Measurements from ENCODE around the gene HSPA14.
"Not testable (repeated sequence)": the region's sequence is repeated elsewhere in the genome, so short reads cannot be mapped to it uniquely, and the experiment has no call there.

The HSPA14 gene, protein sequence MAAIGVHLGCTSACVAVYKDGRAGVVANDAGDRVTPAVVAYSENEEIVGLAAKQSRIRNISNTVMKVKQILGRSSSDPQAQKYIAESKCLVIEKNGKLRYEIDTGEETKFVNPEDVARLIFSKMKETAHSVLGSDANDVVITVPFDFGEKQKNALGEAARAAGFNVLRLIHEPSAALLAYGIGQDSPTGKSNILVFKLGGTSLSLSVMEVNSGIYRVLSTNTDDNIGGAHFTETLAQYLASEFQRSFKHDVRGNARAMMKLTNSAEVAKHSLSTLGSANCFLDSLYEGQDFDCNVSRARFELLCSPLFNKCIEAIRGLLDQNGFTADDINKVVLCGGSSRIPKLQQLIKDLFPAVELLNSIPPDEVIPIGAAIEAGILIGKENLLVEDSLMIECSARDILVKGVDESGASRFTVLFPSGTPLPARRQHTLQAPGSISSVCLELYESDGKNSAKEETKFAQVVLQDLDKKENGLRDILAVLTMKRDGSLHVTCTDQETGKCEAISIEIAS

DNA sequence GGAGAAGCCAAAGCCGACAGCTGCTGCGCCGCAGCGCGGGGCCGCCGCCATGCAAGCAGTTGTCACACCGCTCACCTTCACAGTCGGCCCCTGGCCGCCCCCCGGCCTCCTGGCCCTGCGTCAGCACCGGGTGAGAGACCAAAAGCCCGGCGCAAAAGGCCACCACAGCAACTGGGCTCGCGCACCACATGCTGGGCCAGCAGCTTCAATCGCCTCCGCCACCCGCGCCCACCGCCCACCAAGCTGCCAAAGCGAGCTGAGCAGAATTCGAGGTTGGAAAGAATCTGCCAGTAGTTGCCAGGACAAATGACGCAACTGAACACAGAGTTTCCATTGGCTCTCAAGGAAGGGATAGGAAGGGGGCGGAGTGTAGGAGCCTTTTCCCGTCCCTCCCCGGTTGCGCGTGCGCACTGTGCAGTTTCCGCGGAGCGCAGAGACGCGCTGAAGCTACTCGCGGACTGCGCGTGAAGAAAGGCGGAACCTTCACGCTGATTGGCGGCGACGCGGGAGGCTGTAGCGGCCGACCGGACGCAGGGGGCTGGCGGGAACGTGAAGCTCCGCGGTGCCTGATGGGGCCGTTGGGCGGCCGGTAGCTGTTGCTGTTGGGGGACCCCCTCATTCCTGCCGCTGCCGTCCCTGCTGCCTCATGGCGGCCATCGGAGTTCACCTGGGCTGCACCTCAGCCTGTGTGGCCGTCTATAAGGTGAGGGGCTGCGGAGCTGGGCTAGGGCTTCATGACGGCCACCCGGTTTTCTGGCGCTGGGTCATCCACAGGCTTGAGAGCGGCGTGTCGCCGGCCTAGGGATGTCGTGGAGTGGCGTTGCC is at the start of gene HSPA14, which contains the start of the genes CDNF and MSANTD7:
TSS of gene HSPA14 (plus strand) at position 550 of the 825 bp plus-strand sequence. CDS start at position 647, 97 bp downstream.
TSS of gene CDNF (minus strand) at position 281 of the 825 bp plus-strand sequence. CDS start at position 190, 91 bp downstream.
TSS of gene MSANTD7 (plus strand) at position 550 of the 825 bp plus-strand sequence. CDS start 3,979 bp downstream, outside the sequence.
- peak; percentile 96 for DNase-seq

DNA sequence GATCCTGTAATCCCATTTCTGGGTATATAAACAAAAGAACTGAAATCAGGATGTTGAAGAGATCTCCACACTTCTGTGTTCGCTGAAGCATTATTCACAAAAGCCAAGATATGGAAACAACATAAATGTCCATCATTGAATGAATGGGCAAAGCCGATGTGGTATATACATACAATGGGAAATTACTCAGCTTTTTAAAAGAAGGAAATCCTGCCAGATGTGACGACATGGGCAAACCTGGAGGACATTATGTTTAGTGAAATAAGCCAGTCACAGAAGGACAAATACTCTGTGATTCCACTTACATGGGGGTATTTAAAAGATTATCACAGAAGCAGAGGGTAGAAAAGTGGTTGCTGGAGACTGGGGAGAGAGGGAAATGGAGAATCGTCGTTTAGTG is 39.5 kb upstream of the HSPA14 start:
- no peak for DNase-seq

GRCh38 chr10:14800397-14800796 is 37.7 kb upstream of the HSPA14 start:
- no peak for DNase-seq

DNA sequence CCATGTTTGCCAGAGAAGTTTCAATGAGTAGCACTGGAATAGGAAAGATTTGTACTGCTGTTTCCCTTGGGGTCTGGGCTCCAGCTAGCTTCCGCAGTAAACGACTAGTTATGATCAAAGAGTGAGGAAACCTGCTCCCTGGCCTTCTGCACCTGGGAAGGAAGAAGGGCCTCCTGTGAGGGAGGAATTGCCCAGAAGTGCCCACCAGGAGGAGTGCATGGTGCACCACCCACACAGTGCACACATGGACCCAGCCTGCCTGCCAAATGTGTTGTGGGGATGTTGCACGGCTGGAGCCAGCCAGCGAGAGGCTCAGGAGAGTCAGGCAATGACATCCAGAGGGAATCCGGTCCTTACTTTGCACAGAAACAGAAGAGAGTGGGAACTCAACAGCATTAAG is 36.4 kb upstream of the HSPA14 start:
- no peak for DNase-seq

- no peak for DNase-seq
These were observed 34.3 kb upstream of the HSPA14 start for GRCh38 chr10:14803827-14804226.

GRCh38 chr10:14806318-14806717 is 31.8 kb upstream of the HSPA14 start:
- no peak for DNase-seq

- no peak for DNase-seq
These were observed 26.8 kb upstream of the HSPA14 start for GRCh38 chr10:14810969-14811953.

GRCh38 chr10:14812271-14812670 is 25.8 kb upstream of the HSPA14 start:
- DNase-seq, result no peak

GRCh38 chr10:14815681-14816080 is 22.4 kb upstream of the HSPA14 start:
- DNase-seq, result no peak

GRCh38 chr10:14816717-14817116 is 21.4 kb upstream of the HSPA14 start:
- not testable (repeated sequence) for DNase-seq

DNA sequence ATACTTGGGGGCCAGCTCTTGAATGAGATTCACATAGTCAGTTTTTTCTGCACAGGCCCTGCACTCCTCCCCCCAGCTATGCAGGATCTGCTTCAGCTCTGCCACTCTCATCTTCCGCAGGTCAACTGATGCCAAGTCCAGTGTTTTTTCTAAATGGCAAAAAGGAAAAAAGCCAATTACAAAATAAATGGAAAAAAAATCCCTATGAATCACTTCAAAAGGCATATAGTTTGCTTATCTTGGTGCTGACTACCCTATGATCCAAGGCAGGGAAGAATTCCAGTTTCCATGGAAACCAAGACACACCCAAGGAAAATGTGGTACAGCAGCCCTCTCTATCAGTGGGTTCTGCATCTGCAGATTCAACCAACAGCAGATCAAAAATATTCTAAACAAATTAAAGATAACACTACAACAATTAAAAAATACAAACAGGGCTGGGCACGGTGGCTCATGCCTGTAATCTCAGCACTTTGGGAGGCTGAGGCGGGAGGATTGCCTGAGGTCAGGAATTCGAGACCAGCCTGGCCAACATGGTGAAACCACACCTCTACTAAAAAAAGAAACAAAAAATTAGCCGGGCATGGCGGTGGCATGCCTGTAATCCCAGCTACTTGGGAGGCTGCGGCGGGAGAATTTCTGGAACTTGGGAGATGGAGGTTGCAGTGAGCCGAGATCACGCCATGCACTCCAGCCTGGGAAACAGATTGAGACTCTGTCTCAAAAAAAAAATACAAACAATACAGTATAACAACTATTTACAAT is 17.9 kb upstream of the HSPA14 start:
- no peak for DNase-seq

DNA sequence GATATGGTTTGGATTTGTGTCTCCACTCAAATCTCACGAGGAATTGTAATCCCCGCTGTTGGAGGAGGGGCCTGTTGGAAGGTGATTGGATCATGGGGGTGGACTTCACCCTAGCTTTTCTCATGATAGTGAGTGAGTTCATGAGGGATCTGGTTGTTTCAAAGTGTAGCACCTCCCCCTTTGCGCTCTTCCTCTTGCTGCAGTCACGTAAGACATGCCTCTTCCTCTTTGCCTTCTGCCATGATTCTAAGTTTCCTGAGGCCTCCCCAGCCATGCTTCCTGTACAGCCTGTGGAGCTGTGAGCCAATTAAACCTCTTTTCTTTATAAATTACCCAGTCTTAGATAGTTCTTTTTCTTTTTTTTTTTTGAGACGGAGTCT is 17.3 kb upstream of the HSPA14 start:
- DNase-seq, result no peak

DNA sequence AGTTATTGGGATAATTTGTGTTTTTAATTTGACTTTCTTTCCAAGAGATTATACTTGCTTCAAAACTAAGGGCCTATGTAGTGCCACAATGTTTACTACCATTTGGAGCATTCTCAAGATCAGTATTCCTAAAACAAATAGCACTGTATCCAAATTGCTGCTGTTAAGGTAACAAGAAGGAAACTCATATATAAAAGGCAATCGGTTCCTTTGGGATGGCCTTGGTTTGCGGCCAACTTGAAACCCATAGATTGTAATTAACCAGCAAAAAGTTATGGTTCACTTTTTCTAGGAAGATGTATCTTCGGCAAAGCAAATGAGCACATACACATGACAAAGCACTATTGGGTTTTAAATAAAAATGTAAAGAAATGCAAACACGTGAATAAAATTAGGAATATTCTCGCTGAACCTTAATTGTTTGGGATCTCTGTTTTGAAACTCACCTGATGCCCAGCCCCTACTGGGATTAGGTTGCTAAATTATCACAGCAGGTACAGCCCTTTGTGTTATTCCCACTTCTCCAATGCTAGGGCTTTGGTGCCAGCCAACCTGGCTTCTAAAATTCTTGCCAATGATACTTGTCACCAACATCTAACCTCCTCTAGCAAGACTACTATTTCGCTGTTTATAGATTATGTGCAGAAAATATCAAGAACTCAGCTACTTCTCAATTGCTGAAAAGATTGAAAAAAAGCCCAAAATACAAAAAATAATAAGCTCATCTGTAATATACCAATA is 16.3 kb upstream of the HSPA14 start:
- no peak for DNase-seq

DNA sequence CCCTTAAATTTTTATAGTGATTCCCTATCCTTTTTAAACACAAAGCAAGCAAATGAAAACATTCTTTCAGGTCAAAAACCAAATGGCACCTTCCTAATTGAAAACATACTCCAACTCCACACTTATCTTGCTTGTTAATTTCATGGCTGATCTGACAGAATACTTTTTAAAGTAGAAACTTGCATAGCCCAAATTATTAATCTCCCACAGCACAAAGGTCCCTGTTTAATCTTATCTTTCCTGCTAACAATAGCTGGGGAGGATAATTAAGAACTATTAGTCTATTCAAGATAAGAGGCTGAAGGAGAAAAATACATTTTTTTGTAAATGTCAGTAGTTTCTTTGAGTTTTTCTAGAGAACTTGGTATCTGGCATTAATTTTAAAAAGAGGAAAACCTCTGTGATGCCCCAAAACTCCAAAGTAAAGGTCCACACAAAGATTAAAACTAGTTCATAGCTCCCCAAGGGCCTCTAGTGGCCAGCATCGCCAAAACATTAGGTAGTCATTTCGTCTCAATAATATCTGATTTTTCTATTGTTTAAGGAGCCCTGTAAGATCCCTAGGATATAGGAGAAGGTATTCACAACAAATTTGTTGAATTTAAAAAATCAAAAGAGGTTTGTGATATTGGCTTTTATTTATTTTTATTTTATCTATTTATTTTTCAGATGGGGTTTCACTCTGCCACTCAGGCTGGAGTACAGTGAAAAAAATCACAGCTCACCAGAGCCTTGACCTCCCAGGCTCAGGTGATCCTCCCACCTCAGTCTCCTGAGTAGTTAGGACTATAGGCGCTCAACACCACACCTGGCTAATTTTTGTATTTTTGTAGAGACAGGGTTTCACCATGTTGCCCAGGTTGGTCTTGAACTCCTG is 15.0 kb upstream of the HSPA14 start:
- DNase-seq, result peak; percentile 29

DNA sequence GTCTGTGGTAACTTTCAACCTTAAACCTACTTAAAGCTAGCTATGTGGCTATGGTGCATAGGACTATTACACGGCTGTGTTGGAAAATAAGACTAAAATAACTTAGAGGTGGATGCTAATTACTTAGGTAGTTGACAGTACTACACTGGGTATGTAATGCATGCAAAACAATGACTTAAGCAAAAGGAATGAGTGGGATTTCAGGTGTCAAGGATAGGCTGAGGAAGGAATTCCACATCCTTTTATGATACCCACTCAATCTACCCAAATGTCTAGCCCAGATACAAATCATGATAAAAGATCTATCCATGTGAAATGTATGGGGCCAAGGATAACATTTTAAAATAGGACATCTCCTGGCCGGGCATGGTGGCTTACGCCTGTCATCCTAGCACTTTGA is 14.1 kb upstream of the HSPA14 start:
- DNase-seq, result no peak

DNA sequence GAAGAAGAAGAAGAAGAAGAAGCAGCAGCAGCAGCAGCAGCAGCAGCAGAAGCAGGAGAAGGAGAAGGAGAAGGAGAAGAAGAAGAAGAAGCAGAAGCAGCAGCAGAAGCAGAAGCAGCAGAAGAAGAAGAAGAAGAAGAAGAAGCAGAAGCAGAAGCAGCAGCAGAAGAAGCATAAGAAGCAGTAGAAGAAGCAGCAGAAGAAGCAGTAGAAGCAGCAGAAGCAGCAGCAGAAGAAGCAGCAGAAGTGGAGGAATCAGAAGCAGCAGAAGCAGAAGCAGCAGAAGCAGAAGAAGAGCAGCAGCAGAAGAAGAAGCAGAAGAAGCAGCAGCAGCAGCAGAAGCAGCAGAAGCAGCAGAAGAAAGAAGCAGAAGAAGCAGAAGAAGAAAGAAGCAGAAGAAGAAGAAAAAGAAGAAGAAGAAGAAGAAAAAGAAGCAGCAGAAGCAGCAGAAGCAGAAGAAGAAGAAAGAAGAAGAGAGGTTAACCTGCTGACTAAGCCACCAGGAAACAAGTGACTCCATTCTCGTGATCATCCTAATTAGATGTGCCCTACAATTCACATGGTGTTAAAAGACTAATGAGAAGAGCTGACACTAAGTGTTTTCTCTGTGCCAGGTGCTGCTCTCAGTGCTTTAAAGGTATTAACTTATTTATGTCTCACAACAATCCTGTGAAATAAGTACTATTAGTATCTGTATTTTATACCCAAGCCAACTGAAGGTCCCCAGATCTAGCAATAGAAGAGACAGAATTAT is 11.9 kb upstream of the HSPA14 start:
- no peak for DNase-seq

- no peak for DNase-seq
These were observed 5.0 kb upstream of the HSPA14 start for GRCh38 chr10:14833106-14833505.

DNA sequence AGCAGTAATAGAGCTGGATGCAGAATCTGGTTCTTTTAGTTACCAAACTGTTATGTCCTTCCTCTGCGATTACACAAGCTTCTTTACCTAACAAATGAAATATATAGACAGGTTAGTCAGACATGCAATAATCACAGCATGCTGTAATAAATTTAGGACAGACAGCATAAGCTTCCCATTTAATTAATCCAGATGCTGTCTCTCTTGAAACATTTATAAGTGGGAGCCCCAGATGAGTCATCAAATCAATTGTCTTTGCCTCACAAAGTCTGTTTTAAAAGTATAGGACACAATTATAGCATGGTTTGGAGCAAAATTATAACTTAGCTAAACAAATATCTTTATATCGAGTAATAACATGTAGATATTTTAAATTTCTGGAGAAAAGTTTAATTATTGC is 1.9 kb upstream of the HSPA14 start:
- no peak for DNase-seq
